Cardiac muscle cell (in vitro differentiated cells and primary cell): ENCODE results near the gene SOX6. TPM values are rescaled to one million over a fixed set of nuclear protein-coding genes. Genes with fewer than 3 reads are reported as not detected.

Experiments used
- DNase-seq, 2 donors: peaks; one replicate each; pipeline versions ENCODE4 v3.0.0 to v3.0.0-alpha.2; 2010 to 2017; ENCODE audit warnings: low read depth in 1 of 2, low spot score in 1 of 2
- H3K27ac ChIP-seq: fragments of 200-600 bp; sonication (generic); 2 replicates; pipeline ENCODE4 v1.5.1; 2016
- H3K27me3 ChIP-seq: fragments of 200-600 bp; sonication (generic); 2 replicates; pipeline ENCODE4 v1.6.0; 2016; ENCODE audit warnings: control low read depth
- H3K36me3 ChIP-seq: fragments of 200-600 bp; sonication (generic); 2 replicates; pipeline ENCODE4 v1.5.1; 2016; ENCODE audit warnings: control low read depth
- H3K4me1 ChIP-seq: fragments of 200-600 bp; sonication (generic); 2 replicates; pipeline ENCODE4 v1.8.1; 2017; ENCODE audit warnings: low read depth, mild to moderate bottlenecking, mixed run types
- H3K4me3 ChIP-seq: fragments of 200-600 bp; sonication (generic); 2 replicates; pipeline ENCODE4 v1.5.1; 2016; ENCODE audit warnings: mild to moderate bottlenecking
- H3K9me3 ChIP-seq: fragments of 200-600 bp; sonication (generic); 2 replicates; pipeline ENCODE4 v1.5.1; 2017; ENCODE audit warnings: low read depth, mild to moderate bottlenecking, control low read depth
- polyA plus RNA-seq: library from polyadenylated mRNA; unstranded; fragments of >200 nt; fragmentation: Nextera tagmentation; extraction: Ambion mirVana; gene quantifications from 2 replicates; pipeline ENCODE4 v1.2.1, GENCODE V29; 2016
- total RNA-seq: library from RNA; depleted of rRNA; stranded (reverse); fragments of >200 nt; gene quantifications from 2 replicates; pipeline ENCODE4 v1.2.3, GENCODE V29; 2016
- TF ChIP-seq, protein P1 (sequence below): IDR thresholded peaks from 2 replicates; pipeline ENCODE4 v1.5.1; 2012; ENCODE audit warnings: low read depth, mild to moderate bottlenecking, low read length

The SOX6 gene
- total and polyA plus RNA-seq, 2 experiments from 2014 or later, result 7.0 to 9.6 TPM

DNA sequence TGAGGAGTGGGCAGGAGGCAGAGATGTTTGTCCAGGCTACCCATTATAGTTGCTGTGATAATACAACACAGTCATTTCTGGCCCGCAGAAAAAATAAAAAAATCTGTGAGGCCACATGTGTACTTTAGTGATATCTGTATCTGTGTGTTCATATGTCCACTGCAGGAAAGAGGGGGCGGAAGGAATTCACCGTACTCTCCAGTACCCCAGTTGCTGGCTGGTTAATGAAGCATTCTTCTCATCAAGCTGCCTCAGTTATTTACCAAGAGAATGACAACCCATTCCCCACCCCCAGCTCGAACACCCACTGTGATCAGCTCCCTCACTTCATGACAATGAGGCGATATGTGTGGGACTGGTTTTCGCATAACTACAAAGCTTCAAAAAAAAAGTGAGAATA, 309.3 kb downstream of the SOX6 start:
- no peaks in the 10 kb centered on the region for H3K36me3 ChIP-seq
- peak in 1 of 2 donors; percentile 29 for DNase-seq
- H3K4me3 ChIP-seq, result no peak overlapping the region

GRCh38 chr11:16043617-16044016, 312.7 kb downstream of the SOX6 start:
- H3K27me3 ChIP-seq, result no peaks in the 10 kb centered on the region
- H3K9me3 ChIP-seq, result no peaks in the 10 kb centered on the region
- H3K4me1 ChIP-seq, result no peaks in the 10 kb centered on the region
- no peak overlapping the region for H3K4me3 ChIP-seq
- TF ChIP-seq, protein P1, sequence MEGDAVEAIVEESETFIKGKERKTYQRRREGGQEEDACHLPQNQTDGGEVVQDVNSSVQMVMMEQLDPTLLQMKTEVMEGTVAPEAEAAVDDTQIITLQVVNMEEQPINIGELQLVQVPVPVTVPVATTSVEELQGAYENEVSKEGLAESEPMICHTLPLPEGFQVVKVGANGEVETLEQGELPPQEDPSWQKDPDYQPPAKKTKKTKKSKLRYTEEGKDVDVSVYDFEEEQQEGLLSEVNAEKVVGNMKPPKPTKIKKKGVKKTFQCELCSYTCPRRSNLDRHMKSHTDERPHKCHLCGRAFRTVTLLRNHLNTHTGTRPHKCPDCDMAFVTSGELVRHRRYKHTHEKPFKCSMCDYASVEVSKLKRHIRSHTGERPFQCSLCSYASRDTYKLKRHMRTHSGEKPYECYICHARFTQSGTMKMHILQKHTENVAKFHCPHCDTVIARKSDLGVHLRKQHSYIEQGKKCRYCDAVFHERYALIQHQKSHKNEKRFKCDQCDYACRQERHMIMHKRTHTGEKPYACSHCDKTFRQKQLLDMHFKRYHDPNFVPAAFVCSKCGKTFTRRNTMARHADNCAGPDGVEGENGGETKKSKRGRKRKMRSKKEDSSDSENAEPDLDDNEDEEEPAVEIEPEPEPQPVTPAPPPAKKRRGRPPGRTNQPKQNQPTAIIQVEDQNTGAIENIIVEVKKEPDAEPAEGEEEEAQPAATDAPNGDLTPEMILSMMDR, result no peak
- no peak overlapping the region for H3K27ac ChIP-seq
- no peaks in the 10 kb centered on the region for H3K36me3 ChIP-seq
- DNase-seq, result no peak

More for the DNA sequence above, 309.3 kb downstream of the SOX6 start:
- TF ChIP-seq, protein P1, result no peak
- H3K4me1 ChIP-seq, result no peaks in the 10 kb centered on the region
- H3K9me3 ChIP-seq, result no peaks in the 10 kb centered on the region
- H3K27me3 ChIP-seq, result no peaks in the 10 kb centered on the region
- no peak overlapping the region for H3K27ac ChIP-seq

DNA sequence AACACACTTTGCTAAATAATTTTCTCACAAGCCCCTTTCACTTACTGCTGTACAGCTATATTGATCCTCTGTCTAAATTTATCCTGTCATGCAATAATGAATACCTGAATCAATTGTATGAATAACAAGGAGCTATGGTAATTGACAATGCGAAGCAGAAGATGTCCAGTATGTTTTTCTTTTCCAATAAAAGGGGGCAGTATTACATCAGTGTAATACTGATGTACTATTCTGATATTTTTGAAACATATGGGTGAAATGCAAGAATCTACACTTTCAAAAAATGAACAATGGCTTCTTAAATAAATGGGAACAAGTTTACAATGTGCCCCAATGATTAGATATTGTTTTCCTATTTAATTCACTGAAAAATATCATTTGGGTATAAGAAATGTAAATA, 315.1 kb downstream of the SOX6 start:
- Histone ChIP-seq H3K27ac (no peak overlapping the region), H3K27me3 (no peaks in the 10 kb centered on the region), H3K4me1 (no peaks in the 10 kb centered on the region), H3K4me3 (no peak overlapping the region), H3K36me3 (no peaks in the 10 kb centered on the region), H3K9me3 (no peaks in the 10 kb centered on the region)
- no peak for DNase-seq
- TF ChIP-seq, protein P1, result no peak

DNA sequence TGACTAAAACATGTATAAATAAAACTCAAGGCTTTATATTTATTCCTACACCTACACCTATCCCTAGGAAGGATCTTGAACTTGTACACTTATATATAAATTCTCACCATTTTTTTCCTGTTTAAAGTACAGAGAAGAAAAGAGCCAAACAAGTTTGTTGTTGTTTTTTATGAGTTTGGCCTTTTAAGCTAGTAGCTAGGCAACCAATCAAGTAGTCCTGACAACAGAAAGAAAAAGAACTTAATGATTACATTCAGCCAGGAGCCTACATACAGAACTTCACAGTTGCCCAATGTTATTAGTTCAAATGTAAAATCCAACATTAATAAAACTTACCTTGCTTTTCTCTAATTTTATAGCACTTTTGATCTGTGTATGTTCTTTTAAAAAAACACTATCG, 316.2 kb downstream of the SOX6 start:
- no peaks in the 10 kb centered on the region for H3K36me3 ChIP-seq
- H3K4me1 ChIP-seq, result no peaks in the 10 kb centered on the region
- no peaks in the 10 kb centered on the region for H3K27me3 ChIP-seq
- no peaks in the 10 kb centered on the region for H3K9me3 ChIP-seq
- no peak for DNase-seq
- H3K27ac ChIP-seq, result no peak overlapping the region
- TF ChIP-seq, protein P1, result no peak
- H3K4me3 ChIP-seq, result no peak overlapping the region

- Histone ChIP-seq H3K4me3 (no peak overlapping the region), H3K27me3 (no peaks in the 10 kb centered on the region), H3K9me3 (no peaks in the 10 kb centered on the region), H3K36me3 (no peaks in the 10 kb centered on the region), H3K27ac (no peak overlapping the region), H3K4me1 (no peaks in the 10 kb centered on the region)
- no peak for DNase-seq
- TF ChIP-seq, protein P1, result no peak
Observed at GRCh38 chr11:16037179-16037578, 319.2 kb downstream of the SOX6 start.

- H3K27ac ChIP-seq, result no peak overlapping the region
- no peaks in the 10 kb centered on the region for H3K27me3 ChIP-seq
- no peaks in the 10 kb centered on the region for H3K9me3 ChIP-seq
- H3K36me3 ChIP-seq, result no peaks in the 10 kb centered on the region
- H3K4me3 ChIP-seq, result no peak overlapping the region
- no peak for DNase-seq
- no peaks in the 10 kb centered on the region for H3K4me1 ChIP-seq
- TF ChIP-seq, protein P1, result no peak
Observed at GRCh38 chr11:16036218-16036617, 320.1 kb downstream of the SOX6 start.
